Neural progenitor cell (in vitro differentiated cells): ENCODE measurements around the gene RNF150.

Experiments
- EZH2 ChIP-seq: fragments of 200-600 bp; sonication (generic); IDR thresholded peaks from 2 replicates; pipeline ENCODE4 v1.6.1; 2017; ENCODE audit warnings: antibody characterized with exemption, mild to moderate bottlenecking, moderate library complexity
- EZH2phosphoT487 ChIP-seq: fragments of 200-600 bp; sonication (generic); IDR thresholded peaks from 2 replicates; pipeline ENCODE4 v1.6.1; 2017; ENCODE audit warnings: antibody characterized with exemption
- TF ChIP-seq, protein P1 (sequence below): fragments of 200-600 bp; sonication (generic); IDR thresholded peaks from 2 replicates; pipeline ENCODE4 v1.5.1; 2017; ENCODE audit warnings: antibody characterized with exemption, mild to moderate bottlenecking

DNA sequence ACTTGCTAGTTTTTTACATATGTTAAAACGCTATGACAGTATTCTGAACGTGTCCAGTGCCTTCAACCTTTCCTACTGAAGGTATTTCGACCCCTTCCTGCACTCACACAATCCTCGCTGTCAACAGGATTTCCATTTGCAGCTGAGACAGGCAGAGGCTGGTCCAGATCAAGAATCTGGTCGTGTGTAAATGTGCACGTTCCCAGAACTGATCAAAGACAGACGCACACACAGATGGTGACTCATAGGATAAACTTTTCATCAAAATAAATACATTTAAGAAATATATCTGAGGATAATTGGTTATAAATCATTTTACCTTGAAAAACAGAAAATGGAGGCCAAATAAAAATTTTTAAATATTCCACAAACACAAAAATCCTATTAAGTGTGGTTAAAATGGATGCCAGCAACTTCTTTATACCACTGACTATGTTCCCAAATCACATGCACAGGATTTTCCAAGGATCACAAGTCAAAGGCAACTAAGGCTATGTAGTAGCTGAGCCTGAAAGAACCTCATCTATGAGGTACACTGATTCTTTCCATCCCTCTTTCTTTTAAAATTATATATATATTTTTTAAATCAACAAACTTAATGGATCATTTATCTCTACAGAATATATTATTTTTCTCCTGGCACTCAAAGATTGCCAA, 85.9 kb downstream of the RNF150 start:
- TF ChIP-seq, protein P1, sequence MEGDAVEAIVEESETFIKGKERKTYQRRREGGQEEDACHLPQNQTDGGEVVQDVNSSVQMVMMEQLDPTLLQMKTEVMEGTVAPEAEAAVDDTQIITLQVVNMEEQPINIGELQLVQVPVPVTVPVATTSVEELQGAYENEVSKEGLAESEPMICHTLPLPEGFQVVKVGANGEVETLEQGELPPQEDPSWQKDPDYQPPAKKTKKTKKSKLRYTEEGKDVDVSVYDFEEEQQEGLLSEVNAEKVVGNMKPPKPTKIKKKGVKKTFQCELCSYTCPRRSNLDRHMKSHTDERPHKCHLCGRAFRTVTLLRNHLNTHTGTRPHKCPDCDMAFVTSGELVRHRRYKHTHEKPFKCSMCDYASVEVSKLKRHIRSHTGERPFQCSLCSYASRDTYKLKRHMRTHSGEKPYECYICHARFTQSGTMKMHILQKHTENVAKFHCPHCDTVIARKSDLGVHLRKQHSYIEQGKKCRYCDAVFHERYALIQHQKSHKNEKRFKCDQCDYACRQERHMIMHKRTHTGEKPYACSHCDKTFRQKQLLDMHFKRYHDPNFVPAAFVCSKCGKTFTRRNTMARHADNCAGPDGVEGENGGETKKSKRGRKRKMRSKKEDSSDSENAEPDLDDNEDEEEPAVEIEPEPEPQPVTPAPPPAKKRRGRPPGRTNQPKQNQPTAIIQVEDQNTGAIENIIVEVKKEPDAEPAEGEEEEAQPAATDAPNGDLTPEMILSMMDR: no peak
- TF ChIP-seq EZH2phosphoT487 (no peak), EZH2 (no peak)
